Measurements from ENCODE around the gene SLC22A7. TPM values are rescaled to one million over a fixed set of nuclear protein-coding genes. Genes with fewer than 3 reads are reported as not detected.

SLC22A7 gene
- total RNA-seq, 2 donors from 2014 or later, result not detected

DNA sequence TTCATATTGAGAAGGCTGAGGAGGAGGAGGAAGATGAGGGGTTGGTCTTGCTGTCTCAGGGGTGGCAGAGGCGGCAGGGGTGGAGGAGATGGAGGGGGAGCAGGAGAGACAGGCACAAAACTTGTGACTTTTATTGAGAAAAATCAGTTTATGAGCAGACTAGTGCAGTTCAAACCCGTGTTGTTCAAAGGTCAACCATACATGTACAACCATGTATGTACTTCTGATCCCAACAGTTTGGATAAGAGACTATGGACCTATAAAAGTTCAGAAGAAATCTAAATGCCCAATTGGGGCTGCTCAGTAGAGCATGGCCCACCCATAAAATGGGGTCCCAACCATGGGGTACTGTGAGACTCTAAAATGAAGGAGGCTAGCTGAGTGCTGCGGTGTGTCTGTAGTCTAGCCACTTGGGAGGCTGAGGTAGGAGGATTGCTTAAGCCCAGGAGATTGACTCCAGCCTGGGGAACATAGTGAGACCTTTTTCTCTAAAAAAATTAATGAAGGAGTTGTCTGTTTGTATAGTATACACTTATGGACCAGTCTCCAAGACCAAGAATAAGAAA is 7.6 kb upstream of the SLC22A7 start:
- Histone ChIP-seq H3K27me3 (ENCODE audit: control insufficient read depth, insufficient read depth, low read length, poor library complexity, severe bottlenecking) (no peaks in the 10 kb centered on the region), H3K9ac (ENCODE audit: extremely low read depth, low read length, poor library complexity, severe bottlenecking) (no peak overlapping the region), H3K4me3 (ENCODE audit: low read length) (no peak overlapping the region), H3K9me3 (ENCODE audit: control insufficient read depth, low read length) (no peaks in the 10 kb centered on the region), H3K27ac (ENCODE audit: low read depth, low read length) (no peak overlapping the region), H3K36me3 (ENCODE audit: control insufficient read depth, insufficient read depth, low read length) (no peaks in the 10 kb centered on the region), H3K4me1 (ENCODE audit: control insufficient read depth, insufficient read depth, low read length) (no peaks in the 10 kb centered on the region)
- peaks cover 10% of the 10 kb centered on the region for H3K27me3 Mint-ChIP-seq (ENCODE audit: insufficient read depth)
- no peak overlapping the region for H3K4me3 Mint-ChIP-seq
- no peaks in the 10 kb centered on the region for H3K36me3 Mint-ChIP-seq (ENCODE audit: low read depth)
- TF ChIP-seq CTCF (conservative IDR thresholded peaks at IDR 0.05), result no peak
- DNase-seq, result no peak
- 82 to 83% methylated on average over 3 of the region's 3 CpGs for WGBS, 2 experiments (ENCODE audit: insufficient coverage in 1 of 2, insufficient read length in 1 of 2)
- H3K27ac Mint-ChIP-seq, result no peak overlapping the region
- H3K4me1 Mint-ChIP-seq, result peaks cover 16% of the 10 kb centered on the region
- no peaks in the 10 kb centered on the region for H3K9me3 Mint-ChIP-seq

DNA sequence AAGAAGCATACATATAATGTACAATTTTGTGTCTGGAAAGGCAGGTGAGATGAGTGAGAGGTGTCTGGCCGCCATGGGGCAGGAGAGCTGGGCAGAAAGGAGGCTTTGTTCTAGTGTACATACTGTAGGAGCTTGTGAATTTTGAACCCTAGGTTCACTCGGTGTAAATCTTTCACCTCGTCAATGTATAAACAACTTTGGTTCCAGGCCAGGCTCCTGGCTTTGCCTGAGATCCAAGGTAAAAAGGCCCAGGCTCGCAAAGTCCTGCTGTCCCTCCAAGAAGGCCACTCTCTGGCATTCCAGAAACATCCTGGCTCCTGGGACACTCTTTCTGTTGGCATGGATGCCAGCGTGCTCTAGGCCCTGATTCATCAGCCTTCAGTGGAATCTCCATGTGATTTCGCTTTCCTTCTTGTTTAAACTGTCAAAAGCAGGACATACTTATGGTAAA is 7.1 kb upstream of the SLC22A7 start:
- H3K27ac ChIP-seq (ENCODE audit: low read depth, low read length), result no peak overlapping the region
- Mint-ChIP-seq H3K4me1 (peaks cover 12% of the 10 kb centered on the region), H3K27ac (no peak overlapping the region), H3K36me3 (ENCODE audit: low read depth) (no peaks in the 10 kb centered on the region), H3K27me3 (ENCODE audit: insufficient read depth) (peaks cover 5% of the 10 kb centered on the region), H3K4me3 (no peak overlapping the region), H3K9me3 (no peaks in the 10 kb centered on the region)
- DNase-seq, result no peak
- 91% methylated on average over 5 to 6 of the region's 6 CpGs for WGBS, 2 experiments (ENCODE audit: insufficient coverage in 1 of 2, insufficient read length in 1 of 2)
- H3K9me3 ChIP-seq (ENCODE audit: control insufficient read depth, low read length), result no peaks in the 10 kb centered on the region
- no peak overlapping the region for H3K4me3 ChIP-seq (ENCODE audit: low read length)
- TF ChIP-seq CTCF (conservative IDR thresholded peaks at IDR 0.05), result no peak
- no peaks in the 10 kb centered on the region for H3K27me3 ChIP-seq (ENCODE audit: control insufficient read depth, insufficient read depth, low read length, poor library complexity, severe bottlenecking)
- no peak overlapping the region for H3K9ac ChIP-seq (ENCODE audit: extremely low read depth, low read length, poor library complexity, severe bottlenecking)
- H3K4me1 ChIP-seq (ENCODE audit: control insufficient read depth, insufficient read depth, low read length), result no peaks in the 10 kb centered on the region
- H3K36me3 ChIP-seq (ENCODE audit: control insufficient read depth, insufficient read depth, low read length), result no peaks in the 10 kb centered on the region

- TF ChIP-seq CTCF (conservative IDR thresholded peaks at IDR 0.05), result no peak
- Mint-ChIP-seq H3K27me3 (ENCODE audit: insufficient read depth) (peaks cover 2% of the 10 kb centered on the region), H3K4me1 (peaks cover 12% of the 10 kb centered on the region), H3K36me3 (ENCODE audit: low read depth) (no peaks in the 10 kb centered on the region), H3K9me3 (no peaks in the 10 kb centered on the region), H3K4me3 (no peak overlapping the region), H3K27ac (no peak overlapping the region)
- Histone ChIP-seq H3K9ac (ENCODE audit: extremely low read depth, low read length, poor library complexity, severe bottlenecking) (no peak overlapping the region), H3K9me3 (ENCODE audit: control insufficient read depth, low read length) (no peaks in the 10 kb centered on the region), H3K27ac (ENCODE audit: low read depth, low read length) (no peak overlapping the region), H3K4me1 (ENCODE audit: control insufficient read depth, insufficient read depth, low read length) (no peaks in the 10 kb centered on the region), H3K4me3 (ENCODE audit: low read length) (no peak overlapping the region), H3K27me3 (ENCODE audit: control insufficient read depth, insufficient read depth, low read length, poor library complexity, severe bottlenecking) (no peaks in the 10 kb centered on the region), H3K36me3 (ENCODE audit: control insufficient read depth, insufficient read depth, low read length) (no peaks in the 10 kb centered on the region)
- no peak for DNase-seq
- WGBS, 2 experiments (ENCODE audit: insufficient coverage in 1 of 2, insufficient read length in 1 of 2), result no CpG with 5 or more reads among the region's 2 CpGs
These were observed 6.4 kb upstream of the SLC22A7 start for GRCh38 chr6:43291708-43292107.

All from endodermal cell (in vitro differentiated cells).